Measurements from ENCODE around the gene TIGD7.

The TIGD7 gene

GRCh38 chr16:3348547-3349167 lies 43.4 kb upstream of the TIGD7 start:
- ATAC-seq: no peak
- TF ChIP-seq TOX (CRISPR knock-in tag; IDR thresholded peaks at IDR 0.05; ENCODE audit: borderline replicate concordance): no peak

GRCh38 chr16:3347586-3347985 lies 42.4 kb upstream of the TIGD7 start:
- no peak for TF ChIP-seq TSHZ2 (CRISPR knock-in tag; IDR thresholded peaks at IDR 0.05)
- no peak for TF ChIP-seq BACH2 (CRISPR knock-in tag; IDR thresholded peaks at IDR 0.05; ENCODE audit: borderline replicate concordance)
- no peak for TF ChIP-seq ZNF70 (CRISPR knock-in tag; IDR thresholded peaks at IDR 0.05)
- no peak for TF ChIP-seq TOX (CRISPR knock-in tag; IDR thresholded peaks at IDR 0.05; ENCODE audit: borderline replicate concordance)
- TF ChIP-seq CSDC2 (CRISPR knock-in tag; IDR thresholded peaks at IDR 0.05): no peak
- TF ChIP-seq ARNTL (CRISPR knock-in tag; IDR thresholded peaks at IDR 0.05; ENCODE audit: borderline replicate concordance, low read depth): no peak
- no peak for TF ChIP-seq ZC3H10 (CRISPR knock-in tag; IDR thresholded peaks at IDR 0.05)
- TF ChIP-seq CREB5 (CRISPR knock-in tag; IDR thresholded peaks at IDR 0.05; ENCODE audit: low read depth): no peak
- no peak for TF ChIP-seq ZFP30 (CRISPR knock-in tag; IDR thresholded peaks at IDR 0.05)
- TF ChIP-seq OSR1 (CRISPR knock-in tag; IDR thresholded peaks at IDR 0.05): no peak
- no peak for TF ChIP-seq TCF4 (CRISPR knock-in tag; IDR thresholded peaks at IDR 0.05; ENCODE audit: borderline replicate concordance)
- no peak for TF ChIP-seq ZNF8 (CRISPR knock-in tag; IDR thresholded peaks at IDR 0.05)
- no peak for TF ChIP-seq CSRNP3 (CRISPR knock-in tag; IDR thresholded peaks at IDR 0.05)
- no peak for TF ChIP-seq ISL1 (CRISPR knock-in tag; IDR thresholded peaks at IDR 0.05)
- TF ChIP-seq ZNF565 (CRISPR knock-in tag; conservative IDR thresholded peaks at IDR 0.05; ENCODE audit: low read depth): no peak
- no peak for TF ChIP-seq RARB (CRISPR knock-in tag; IDR thresholded peaks at IDR 0.05)
- TF ChIP-seq PPARA (CRISPR knock-in tag; IDR thresholded peaks at IDR 0.05; ENCODE audit: borderline replicate concordance): no peak
- TF ChIP-seq ESRRG (CRISPR knock-in tag; IDR thresholded peaks at IDR 0.05): no peak
- no peak for TF ChIP-seq ZFP3 (CRISPR knock-in tag; IDR thresholded peaks at IDR 0.05)
- no peak for TF ChIP-seq POU6F1 (CRISPR knock-in tag; IDR thresholded peaks at IDR 0.05; ENCODE audit: borderline replicate concordance, low read depth)
- no peak for ATAC-seq

- no peak for TF ChIP-seq ZNF8 (CRISPR knock-in tag; IDR thresholded peaks at IDR 0.05)
- TF ChIP-seq BACH2 (CRISPR knock-in tag; IDR thresholded peaks at IDR 0.05; ENCODE audit: borderline replicate concordance): no peak
- TF ChIP-seq RARB (CRISPR knock-in tag; IDR thresholded peaks at IDR 0.05): no peak
- TF ChIP-seq ZC3H10 (CRISPR knock-in tag; IDR thresholded peaks at IDR 0.05): no peak
- no peak for TF ChIP-seq TCF4 (CRISPR knock-in tag; IDR thresholded peaks at IDR 0.05; ENCODE audit: borderline replicate concordance)
- TF ChIP-seq PPARA (CRISPR knock-in tag; IDR thresholded peaks at IDR 0.05; ENCODE audit: borderline replicate concordance): no peak
- no peak for TF ChIP-seq TSHZ2 (CRISPR knock-in tag; IDR thresholded peaks at IDR 0.05)
- no peak for TF ChIP-seq ZFP30 (CRISPR knock-in tag; IDR thresholded peaks at IDR 0.05)
- TF ChIP-seq PATZ1 (CRISPR knock-in tag; IDR thresholded peaks at IDR 0.05; ENCODE audit: borderline replicate concordance): no peak
- no peak for TF ChIP-seq CSDC2 (CRISPR knock-in tag; IDR thresholded peaks at IDR 0.05)
- TF ChIP-seq CSRNP3 (CRISPR knock-in tag; IDR thresholded peaks at IDR 0.05): no peak
- TF ChIP-seq ZNF565 (CRISPR knock-in tag; conservative IDR thresholded peaks at IDR 0.05; ENCODE audit: low read depth): no peak
- TF ChIP-seq TOX (CRISPR knock-in tag; IDR thresholded peaks at IDR 0.05; ENCODE audit: borderline replicate concordance): no peak
- no peak for TF ChIP-seq ARNTL (CRISPR knock-in tag; IDR thresholded peaks at IDR 0.05; ENCODE audit: borderline replicate concordance, low read depth)
- no peak for TF ChIP-seq ZNF70 (CRISPR knock-in tag; IDR thresholded peaks at IDR 0.05)
- no peak for TF ChIP-seq ZFP3 (CRISPR knock-in tag; IDR thresholded peaks at IDR 0.05)
- no peak for TF ChIP-seq GLIS3 (CRISPR knock-in tag; IDR thresholded peaks at IDR 0.05)
- no peak for ATAC-seq
These were observed 40.8 kb upstream of the TIGD7 start for GRCh38 chr16:3346041-3346440.
